HL-60 (cell line): Measurements from ENCODE around the gene ADSL.

ENCODE experiments used
- DNase-seq, 2 experiments: peaks; one replicate each; pipeline ENCODE4 v3.0.0-alpha.2; 2010 to 2020; ENCODE audit warnings: low read depth in 1 of 2, low spot score in 1 of 2
- H3K27ac ChIP-seq: fragments of 250-450 bp; sonication (Bioruptor Pico); replicated peaks from 2 replicates; pipeline ENCODE4 v1.5.1; 2020; ENCODE audit warnings: mild to moderate bottlenecking, moderate library complexity
- H3K27me3 ChIP-seq: fragments of 250-450 bp; sonication (Bioruptor Pico); 2 replicates; pipeline ENCODE4 v1.5.1; 2021; ENCODE audit warnings: mild to moderate bottlenecking, moderate library complexity; ENCODE audit not compliant: insufficient read depth, poor library complexity, severe bottlenecking
- H3K4me3 ChIP-seq: replicated peaks from 2 replicates; pipeline ENCODE4 v1.5.1; 2011; ENCODE audit warnings: mild to moderate bottlenecking, control low read depth, low read length; ENCODE audit not compliant: insufficient read depth
- GABPA ChIP-seq: IDR thresholded peaks from 2 replicates; pipeline ENCODE4 v1.6.1; 2012; ENCODE audit warnings: low read depth
- POLR2AphosphoS5 ChIP-seq: IDR thresholded peaks from 2 replicates; pipeline ENCODE4 v1.6.1; 2012; ENCODE audit warnings: low read depth
- SPI1 ChIP-seq: IDR thresholded peaks from 2 replicates; pipeline ENCODE4 v1.6.1; 2012; ENCODE audit warnings: low read depth, mild to moderate bottlenecking, borderline replicate concordance
- TF ChIP-seq, protein P1 (sequence below): IDR thresholded peaks from one replicate; pipeline ENCODE4 v1.5.1; 2011; ENCODE audit warnings: low read length, control low read depth, inconsistent platforms; ENCODE audit not compliant: insufficient read depth
- TF ChIP-seq, protein P2 (sequence below): IDR thresholded peaks from 2 replicates; pipeline ENCODE4 v1.6.1; 2012; ENCODE audit warnings: low read depth; ENCODE audit not compliant: insufficient replicate concordance

ADSL gene

DNA sequence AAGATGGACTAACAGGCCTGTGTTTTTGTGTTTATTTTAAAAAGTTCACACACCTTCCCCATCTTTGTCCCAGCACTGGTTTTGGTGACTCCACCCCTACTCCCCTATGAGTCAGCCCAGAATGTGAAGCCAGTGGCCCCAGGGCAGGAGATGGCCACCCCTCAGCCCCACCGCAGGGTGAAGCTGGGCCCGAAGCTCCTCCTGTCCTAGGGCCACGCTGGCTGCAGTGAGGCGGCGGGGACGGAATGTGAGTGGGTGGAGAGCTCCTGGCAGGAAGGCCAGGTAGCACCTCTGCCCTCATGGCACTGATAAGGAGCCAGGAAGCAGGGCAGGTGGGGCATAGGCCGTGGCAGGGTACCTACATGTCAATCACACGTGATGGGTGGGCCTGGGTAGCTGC is 64.0 kb downstream of the ADSL start:
- Histone ChIP-seq H3K27ac (no peak overlapping the region), H3K4me3 (no peak overlapping the region), H3K27me3 (no peaks in the 10 kb centered on the region)
- no peak for DNase-seq
- TF ChIP-seq POLR2AphosphoS5 (peak; percentile 24; the same call in 1 of the 2 replicates), SPI1 (no peak)

DNA sequence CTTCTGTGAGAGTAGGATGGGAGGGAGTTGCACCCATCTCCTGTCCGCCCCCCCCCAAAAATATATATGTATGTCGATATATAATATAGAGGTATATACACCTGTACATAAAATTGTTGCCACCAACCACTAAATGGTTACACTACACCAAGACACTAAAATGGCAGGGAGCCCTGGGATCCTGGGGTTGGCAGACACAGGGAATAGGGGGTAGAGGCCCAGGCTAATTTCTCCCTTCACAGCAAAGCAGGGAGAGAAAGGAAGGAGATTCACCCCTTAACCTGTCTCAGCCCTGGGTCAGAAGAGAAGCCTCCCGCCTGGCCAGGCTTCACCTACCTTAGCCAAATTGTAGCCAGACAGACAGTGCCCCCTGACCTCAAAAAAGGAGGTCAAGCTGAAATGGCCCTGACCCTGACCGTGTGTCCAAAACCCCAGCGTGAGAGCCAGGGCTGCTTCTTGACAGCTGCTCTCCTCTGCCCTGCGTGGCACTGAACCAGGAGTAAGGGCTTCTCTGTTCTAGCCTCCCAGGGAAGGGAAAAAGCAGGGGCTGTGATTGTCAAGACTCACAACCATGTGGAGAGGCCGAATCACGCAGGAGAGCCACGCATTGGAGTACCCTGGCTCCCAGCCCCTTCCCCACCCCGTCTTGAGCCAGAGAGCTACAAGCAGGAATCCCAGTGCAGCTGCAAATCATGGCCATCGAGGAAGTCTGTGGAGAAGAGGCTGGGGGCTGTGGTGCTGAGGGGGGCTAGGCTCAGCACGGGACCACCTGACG is 64.6 kb downstream of the ADSL start:
- Histone ChIP-seq H3K27me3 (no peaks in the 10 kb centered on the region), H3K4me3 (no peak overlapping the region), H3K27ac (no peak overlapping the region)
- DNase-seq = no peak
- TF ChIP-seq POLR2AphosphoS5 = no peak
- TF ChIP-seq, protein P1, sequence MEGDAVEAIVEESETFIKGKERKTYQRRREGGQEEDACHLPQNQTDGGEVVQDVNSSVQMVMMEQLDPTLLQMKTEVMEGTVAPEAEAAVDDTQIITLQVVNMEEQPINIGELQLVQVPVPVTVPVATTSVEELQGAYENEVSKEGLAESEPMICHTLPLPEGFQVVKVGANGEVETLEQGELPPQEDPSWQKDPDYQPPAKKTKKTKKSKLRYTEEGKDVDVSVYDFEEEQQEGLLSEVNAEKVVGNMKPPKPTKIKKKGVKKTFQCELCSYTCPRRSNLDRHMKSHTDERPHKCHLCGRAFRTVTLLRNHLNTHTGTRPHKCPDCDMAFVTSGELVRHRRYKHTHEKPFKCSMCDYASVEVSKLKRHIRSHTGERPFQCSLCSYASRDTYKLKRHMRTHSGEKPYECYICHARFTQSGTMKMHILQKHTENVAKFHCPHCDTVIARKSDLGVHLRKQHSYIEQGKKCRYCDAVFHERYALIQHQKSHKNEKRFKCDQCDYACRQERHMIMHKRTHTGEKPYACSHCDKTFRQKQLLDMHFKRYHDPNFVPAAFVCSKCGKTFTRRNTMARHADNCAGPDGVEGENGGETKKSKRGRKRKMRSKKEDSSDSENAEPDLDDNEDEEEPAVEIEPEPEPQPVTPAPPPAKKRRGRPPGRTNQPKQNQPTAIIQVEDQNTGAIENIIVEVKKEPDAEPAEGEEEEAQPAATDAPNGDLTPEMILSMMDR = no peak
- TF ChIP-seq SPI1 = no peak
- TF ChIP-seq, protein P2, sequence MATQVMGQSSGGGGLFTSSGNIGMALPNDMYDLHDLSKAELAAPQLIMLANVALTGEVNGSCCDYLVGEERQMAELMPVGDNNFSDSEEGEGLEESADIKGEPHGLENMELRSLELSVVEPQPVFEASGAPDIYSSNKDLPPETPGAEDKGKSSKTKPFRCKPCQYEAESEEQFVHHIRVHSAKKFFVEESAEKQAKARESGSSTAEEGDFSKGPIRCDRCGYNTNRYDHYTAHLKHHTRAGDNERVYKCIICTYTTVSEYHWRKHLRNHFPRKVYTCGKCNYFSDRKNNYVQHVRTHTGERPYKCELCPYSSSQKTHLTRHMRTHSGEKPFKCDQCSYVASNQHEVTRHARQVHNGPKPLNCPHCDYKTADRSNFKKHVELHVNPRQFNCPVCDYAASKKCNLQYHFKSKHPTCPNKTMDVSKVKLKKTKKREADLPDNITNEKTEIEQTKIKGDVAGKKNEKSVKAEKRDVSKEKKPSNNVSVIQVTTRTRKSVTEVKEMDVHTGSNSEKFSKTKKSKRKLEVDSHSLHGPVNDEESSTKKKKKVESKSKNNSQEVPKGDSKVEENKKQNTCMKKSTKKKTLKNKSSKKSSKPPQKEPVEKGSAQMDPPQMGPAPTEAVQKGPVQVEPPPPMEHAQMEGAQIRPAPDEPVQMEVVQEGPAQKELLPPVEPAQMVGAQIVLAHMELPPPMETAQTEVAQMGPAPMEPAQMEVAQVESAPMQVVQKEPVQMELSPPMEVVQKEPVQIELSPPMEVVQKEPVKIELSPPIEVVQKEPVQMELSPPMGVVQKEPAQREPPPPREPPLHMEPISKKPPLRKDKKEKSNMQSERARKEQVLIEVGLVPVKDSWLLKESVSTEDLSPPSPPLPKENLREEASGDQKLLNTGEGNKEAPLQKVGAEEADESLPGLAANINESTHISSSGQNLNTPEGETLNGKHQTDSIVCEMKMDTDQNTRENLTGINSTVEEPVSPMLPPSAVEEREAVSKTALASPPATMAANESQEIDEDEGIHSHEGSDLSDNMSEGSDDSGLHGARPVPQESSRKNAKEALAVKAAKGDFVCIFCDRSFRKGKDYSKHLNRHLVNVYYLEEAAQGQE = no peak
- TF ChIP-seq GABPA = no peak

DNA sequence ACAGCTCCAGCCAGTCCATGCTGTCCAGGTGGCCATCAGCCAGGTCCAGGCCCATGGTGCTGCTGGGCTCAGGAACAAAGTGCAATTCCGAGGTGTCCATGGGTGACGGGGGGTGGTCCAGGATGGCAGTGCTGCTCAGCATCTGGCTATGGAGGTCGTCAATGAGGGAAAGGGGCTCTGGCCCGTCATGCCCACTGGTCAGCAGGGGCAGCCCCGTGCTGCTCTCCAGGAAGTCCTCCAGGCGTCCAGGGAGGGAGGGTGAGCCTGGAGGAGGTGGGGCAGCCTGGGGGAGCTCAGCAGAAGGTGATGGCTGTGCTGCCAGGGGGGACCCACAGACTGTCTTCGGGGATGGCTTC is 65.2 kb downstream of the ADSL start:
- Histone ChIP-seq H3K27ac (no peak overlapping the region), H3K4me3 (no peak overlapping the region)

More for the DNA sequence above, 65.2 kb downstream of the ADSL start:
- no peak for DNase-seq
- H3K27me3 ChIP-seq = no peaks in the 10 kb centered on the region
- no peak for TF ChIP-seq SPI1
- TF ChIP-seq, protein P2 = no peak
- TF ChIP-seq, protein P1 = no peak
- TF ChIP-seq POLR2AphosphoS5 = peak; percentile 47; the same call in 1 of the 2 replicates
